Psoas muscle (tissue), 8 donors: Measurements from ENCODE around the gene MYL2. TPM values are rescaled to one million over a fixed set of nuclear protein-coding genes. Genes with fewer than 3 reads are reported as not detected.
"Not testable (repeated sequence)": the region's sequence is repeated elsewhere in the genome, so short reads cannot be mapped to it uniquely, and the experiment has no call there.

Experiments used
- ATAC-seq, 4 donors: fragments of 200-7000 bp; cut with Tn5 transposase; one replicate each; pipeline ENCODE4 v1.9.1; 2020; ENCODE audit warnings: moderate library complexity in 3 of 4, mild to moderate bottlenecking in 2 of 4
- DNase-seq, 2 donors: peaks; one replicate each; pipeline ENCODE4 v3.0.0-alpha.2; 2020
- H3K27ac ChIP-seq: fragments of 200-600 bp; one replicate; pipeline ENCODE4 v1.8.0; 2022
- H3K27me3 ChIP-seq, 3 donors: fragments of 200-600 bp in 1 of 3; one replicate each; pipeline versions ENCODE4 v1.6.1 to v1.8.0; 2013 to 2022; ENCODE audit warnings: low read length in 2 of 3, mild to moderate bottlenecking in 2 of 3, moderate library complexity in 1 of 3; ENCODE audit not compliant: insufficient read depth in 3 of 3
- H3K36me3 ChIP-seq, 2 donors: fragments of 200-600 bp in 1 of 2; one replicate each; pipeline versions ENCODE4 v1.6.1 to v1.8.0; 2013 to 2022; ENCODE audit warnings: low read depth in 1 of 2, mild to moderate bottlenecking in 1 of 2, moderate library complexity in 1 of 2; ENCODE audit not compliant: insufficient read depth in 1 of 2
- H3K4me1 ChIP-seq: fragments of 200-600 bp; one replicate; pipeline ENCODE4 v1.8.0; 2022
- H3K4me3 ChIP-seq: fragments of 200-600 bp; one replicate; pipeline ENCODE4 v1.8.0; 2022; ENCODE audit warnings: mild to moderate bottlenecking
- H3K9me3 ChIP-seq: fragments of 200-600 bp; one replicate; pipeline ENCODE4 v1.8.0; 2022
- CTCF ChIP-seq: fragments of 200-600 bp; IDR thresholded peaks from one replicate; pipeline ENCODE4 v1.8.0; 2022; ENCODE audit warnings: antibody characterized with exemption
- WGBS, 3 donors: extraction: QIAGEN DNeasy Blood & Tissue Kit; methylation state at CpG; one replicate each; pipeline versions ENCODE4 v1.1.6 to v1.1.7; 2013; 5-methylcytosine and 5-hydroxymethylcytosine counted together
- intact Hi-C, 2 donors: fragments of 100-400 bp; cut with DNase I; formaldehyde crosslinking; loops; one replicate each; pipeline versions ENCODE4 v1.11.0 to v1.14.2; 2022
- polyA plus RNA-seq, 3 donors: library from polyadenylated mRNA; stranded (reverse); fragments of 200-250 nt; gene quantifications; one replicate each; pipeline ENCODE4 v1.2.3, GENCODE V29; 2013
- total RNA-seq, 4 donors: library from RNA; stranded (reverse); fragmentation: NEBNext Ultra II Directional in 2 of 4; extraction: Animal tissue kit (Norgen Biotek cat#: 25700) in 2 of 4; gene quantifications; one replicate each; pipeline versions ENCODE4 v1.2.1 to v1.2.4, GENCODE V29; 2021 to 2023
- donor health status: healthy with polysubstance abuse.
- donor health status: DM: no; HTN: no; CAD: no; lungs with moderate emphysema.
- donor health status: Bipolar disorder and iron deficiency.
- donor health status: healthy.
- donor health status: DM: yes; HTN: yes; CAD: no.
- donor health status: DM: no; HTN: no; CAD: no.
- donor health status: DM: no; HTN: no; CAD: no.
- donor health status: DM: yes; HTN: yes; CAD: no.

Gene MYL2
- total and polyA plus RNA-seq, 7 donors, result 7,765 to 31,606 (median 17,490) TPM

GRCh38 chr12:110957652-110958051 lies 37.3 kb upstream of the MYL2 start:
- H3K4me1 ChIP-seq, result no peaks in the 10 kb centered on the region
- H3K27me3 ChIP-seq, result no peaks in the 10 kb centered on the region
- no peak overlapping the region for H3K27ac ChIP-seq
- DNase-seq (no peak), ATAC-seq (no peak)
- no peaks in the 10 kb centered on the region for H3K36me3 ChIP-seq
- H3K4me3 ChIP-seq, result no peak overlapping the region
- H3K9me3 ChIP-seq, result no peaks in the 10 kb centered on the region
- WGBS, 3 donors, result 81 to 86% (median 82%) methylated on average over 9 of the region's 9 CpGs
- intact Hi-C loops, result no loop called here
- TF ChIP-seq CTCF, result no peak

- Histone ChIP-seq H3K27me3 (no peaks in the 10 kb centered on the region), H3K27ac (no peak overlapping the region), H3K36me3 (no peaks in the 10 kb centered on the region), H3K4me1 (no peaks in the 10 kb centered on the region), H3K9me3 (no peaks in the 10 kb centered on the region), H3K4me3 (no peak overlapping the region)
- TF ChIP-seq CTCF, result no peak
- intact Hi-C loops, result no loop called here
- DNase-seq (no peak), ATAC-seq (no peak)
- 90 to 94% (median 93%) methylated on average over 10 of the region's 10 CpGs for WGBS, 3 donors
These were observed 36.8 kb upstream of the MYL2 start for GRCh38 chr12:110957159-110957558.

- WGBS, 3 donors, result 95 to 98% (median 98%) methylated on average over 22 to 24 of the region's 31 CpGs
- ATAC-seq, H3K4me3 ChIP-seq, intact Hi-C loops, DNase-seq, H3K36me3 ChIP-seq, H3K27ac ChIP-seq, H3K27me3 ChIP-seq, H3K4me1 ChIP-seq: not testable (repeated sequence)
- peaks cover 12% of the 10 kb centered on the region for H3K9me3 ChIP-seq
These were observed 30.5 kb upstream of the MYL2 start for GRCh38 chr12:110950867-110951266.

- DNase-seq, intact Hi-C loops, H3K4me1 ChIP-seq, H3K36me3 ChIP-seq, ATAC-seq, H3K4me3 ChIP-seq, H3K27me3 ChIP-seq, H3K27ac ChIP-seq: not testable (repeated sequence)
- H3K9me3 ChIP-seq, result peaks cover 16% of the 10 kb centered on the region
- WGBS, 3 donors, result 96 to 97% (median 96%) methylated on average over 20 to 28 of the region's 31 CpGs
These were observed 30.1 kb upstream of the MYL2 start for GRCh38 chr12:110950466-110950865.

- intact Hi-C loops, result no loop called here
- Histone ChIP-seq H3K4me3 (no peak overlapping the region), H3K36me3 (peaks cover 0 to 3% of the 10 kb centered on the region in 2 donors), H3K4me1 (no peaks in the 10 kb centered on the region), H3K27ac (no peak overlapping the region), H3K9me3 (peaks cover 23% of the 10 kb centered on the region), H3K27me3 (no peaks in the 10 kb centered on the region)
- TF ChIP-seq CTCF, result no peak
- 67 to 74% (median 69%) methylated on average over 2 of the region's 2 CpGs for WGBS, 3 donors
- DNase-seq, result no peak
- no peak for ATAC-seq
These were observed 27.7 kb upstream of the MYL2 start for GRCh38 chr12:110948041-110948440.

GRCh38 chr12:110943373-110943772 lies 23.0 kb upstream of the MYL2 start:
- DNase-seq, result no peak
- peaks cover 0 to 3% of the 10 kb centered on the region in 2 donors for H3K36me3 ChIP-seq
- TF ChIP-seq CTCF, result no peak
- 13 to 28% (median 19%) methylated on average over 2 of the region's 2 CpGs for WGBS, 3 donors
- H3K27ac ChIP-seq, result no peak overlapping the region
- H3K4me3 ChIP-seq, result no peak overlapping the region
- no peak for ATAC-seq
- no peaks in the 10 kb centered on the region for H3K27me3 ChIP-seq
- H3K4me1 ChIP-seq, result no peaks in the 10 kb centered on the region
- intact Hi-C loops, result no loop called here
- H3K9me3 ChIP-seq, result peaks cover 23% of the 10 kb centered on the region
